ENCODE data around the gene SEPTIN3. TPM values are rescaled to one million over a fixed set of nuclear protein-coding genes. Genes with fewer than 3 reads are reported as not detected.

Gene SEPTIN3
- total RNA-seq, 2 experiments from 2014 or later: 1.2 TPM

- CTCF ChIA-PET: no interaction called here
- no peak for ATAC-seq
- no peaks in the 10 kb centered on the region for H3K9me3 Mint-ChIP-seq (ENCODE audit: low read depth)
- no peak for DNase-seq
- peaks cover 7% of the 10 kb centered on the region for H3K27me3 Mint-ChIP-seq
- no peaks in the 10 kb centered on the region for H3K36me3 Mint-ChIP-seq
- H3K4me1 Mint-ChIP-seq: peaks cover 11% of the 10 kb centered on the region
- no peak overlapping the region for H3K4me3 Mint-ChIP-seq
- no peak overlapping the region for H3K27ac Mint-ChIP-seq
Observed at GRCh38 chr22:41991111-41991510, 21.9 kb downstream of the SEPTIN3 start.

GRCh38 chr22:41992496-41992895 lies 23.3 kb downstream of the SEPTIN3 start:
- no peaks in the 10 kb centered on the region for H3K9me3 Mint-ChIP-seq (ENCODE audit: low read depth)
- peaks cover 12% of the 10 kb centered on the region for H3K4me1 Mint-ChIP-seq
- ATAC-seq (no peak), DNase-seq (no peak)
- no peak overlapping the region for H3K27ac Mint-ChIP-seq
- CTCF ChIA-PET: no interaction called here
- no peak overlapping the region for H3K4me3 Mint-ChIP-seq
- H3K36me3 Mint-ChIP-seq: no peaks in the 10 kb centered on the region
- peaks cover 7% of the 10 kb centered on the region for H3K27me3 Mint-ChIP-seq

- CTCF ChIA-PET: interaction anchor here (1.0 kb wide), 1 partner anchor 96 kb away, joined by 4 read pairs; the partner anchor contains the start of gene NDUFA6
- peaks cover 6% of the 10 kb centered on the region for H3K36me3 Mint-ChIP-seq
- H3K4me1 Mint-ChIP-seq: peaks cover 31% of the 10 kb centered on the region
- H3K27me3 Mint-ChIP-seq: peaks cover 7% of the 10 kb centered on the region
- peaks cover 3% of the 10 kb centered on the region for H3K9me3 Mint-ChIP-seq (ENCODE audit: low read depth)
- H3K4me3 Mint-ChIP-seq: no peak overlapping the region
- ATAC-seq: no peak
- no peak for DNase-seq
- H3K27ac Mint-ChIP-seq: no peak overlapping the region
Observed at GRCh38 chr22:41995211-41995610, 26.0 kb downstream of the SEPTIN3 start.

- ATAC-seq: no peak
- DNase-seq: no peak
- H3K4me1 Mint-ChIP-seq: peaks cover 35% of the 10 kb centered on the region
- no peak overlapping the region for H3K27ac Mint-ChIP-seq
- CTCF ChIA-PET: interaction anchor here (0.7 to 1.1 kb wide), 3 partner anchors 23 to 56 kb away, joined by 3 to 4 read pairs (median 3); no protein-coding TSS in a partner anchor
- H3K4me3 Mint-ChIP-seq: no peak overlapping the region
- H3K27me3 Mint-ChIP-seq: peaks cover 7% of the 10 kb centered on the region
- H3K9me3 Mint-ChIP-seq (ENCODE audit: low read depth): peaks cover 3% of the 10 kb centered on the region
- H3K36me3 Mint-ChIP-seq: peaks cover 11% of the 10 kb centered on the region
Observed at GRCh38 chr22:41996826-41997225, 27.6 kb downstream of the SEPTIN3 start.

GRCh38 chr22:41998361-41999261 lies 29.4 kb downstream of the SEPTIN3 start, which contains the start of gene WBP2NL:
Gene WBP2NL, plus strand, starts transcription at chr22:41998788. Its CDS starts 31 bp downstream, at chr22:41998819.
- peak within 1 kb of the TSS; percentile 79 for H3K4me3 Mint-ChIP-seq
- DNase-seq (peak; percentile 93), ATAC-seq (peak; percentile 94)
- H3K36me3 Mint-ChIP-seq: peaks cover 11% of the 10 kb centered on the region
- H3K9me3 Mint-ChIP-seq (ENCODE audit: low read depth): peaks cover 5% of the 10 kb centered on the region
- peak within 1 kb of the TSS; percentile 91 for H3K27ac Mint-ChIP-seq
- H3K27me3 Mint-ChIP-seq: no peaks in the 10 kb centered on the region
- CTCF ChIA-PET: interaction anchor here (0.8 kb wide), 2 partner anchors 77 to 92 kb away, joined by 3 read pairs; partner anchors contain the start of gene NDUFA6
- H3K4me1 Mint-ChIP-seq: peaks cover 35% of the 10 kb centered on the region

GRCh38 chr22:42000466-42000865 lies 31.2 kb downstream of the SEPTIN3 start:
- Mint-ChIP-seq H3K4me1 (peaks cover 25% of the 10 kb centered on the region), H3K27ac (no peak overlapping the region), H3K9me3 (ENCODE audit: low read depth) (peaks cover 5% of the 10 kb centered on the region), H3K36me3 (peaks cover 11% of the 10 kb centered on the region), H3K27me3 (no peaks in the 10 kb centered on the region), H3K4me3 (no peak overlapping the region)
- no peak for ATAC-seq
- no peak for DNase-seq
- CTCF ChIA-PET: no interaction called here

- CTCF ChIA-PET: no interaction called here
- H3K36me3 Mint-ChIP-seq: peaks cover 11% of the 10 kb centered on the region
- H3K4me1 Mint-ChIP-seq: peaks cover 29% of the 10 kb centered on the region
- H3K27me3 Mint-ChIP-seq: no peaks in the 10 kb centered on the region
- ATAC-seq: no peak
- no peak overlapping the region for H3K4me3 Mint-ChIP-seq
- H3K9me3 Mint-ChIP-seq (ENCODE audit: low read depth): peaks cover 5% of the 10 kb centered on the region
- no peak for DNase-seq
- no peak overlapping the region for H3K27ac Mint-ChIP-seq
Observed at GRCh38 chr22:42001121-42001520, 31.9 kb downstream of the SEPTIN3 start.

- peaks cover 3% of the 10 kb centered on the region for H3K27me3 Mint-ChIP-seq
- ATAC-seq (no peak), DNase-seq (no peak)
- no peak overlapping the region for H3K27ac Mint-ChIP-seq
- no peak overlapping the region for H3K4me3 Mint-ChIP-seq
- CTCF ChIA-PET: interaction anchor here (0.7 kb wide), 1 partner anchor 38 kb away, joined by 3 read pairs; no protein-coding TSS in a partner anchor
- peaks cover 29% of the 10 kb centered on the region for H3K4me1 Mint-ChIP-seq
- peaks cover 11% of the 10 kb centered on the region for H3K36me3 Mint-ChIP-seq
- H3K9me3 Mint-ChIP-seq (ENCODE audit: low read depth): peaks cover 5% of the 10 kb centered on the region
Observed at GRCh38 chr22:42001706-42002105, 32.5 kb downstream of the SEPTIN3 start.

GRCh38 chr22:42007922-42008321 lies 38.7 kb downstream of the SEPTIN3 start:
- Mint-ChIP-seq H3K36me3 (peaks cover 11% of the 10 kb centered on the region), H3K27ac (no peak overlapping the region), H3K4me1 (peaks cover 5% of the 10 kb centered on the region), H3K9me3 (ENCODE audit: low read depth) (peaks cover 5% of the 10 kb centered on the region), H3K4me3 (no peak overlapping the region), H3K27me3 (peaks cover 23% of the 10 kb centered on the region)
- no peak for DNase-seq
- ATAC-seq: no peak
- CTCF ChIA-PET: interaction anchor here (0.6 kb wide), 1 partner anchor 82 kb away, joined by 3 read pairs; no protein-coding TSS in a partner anchor

- Mint-ChIP-seq H3K36me3 (peaks cover 11% of the 10 kb centered on the region), H3K27me3 (peaks cover 28% of the 10 kb centered on the region), H3K4me3 (no peak overlapping the region), H3K27ac (no peak overlapping the region), H3K9me3 (ENCODE audit: low read depth) (peaks cover 5% of the 10 kb centered on the region), H3K4me1 (peaks cover 4% of the 10 kb centered on the region)
- ATAC-seq (no peak), DNase-seq (no peak)
- CTCF ChIA-PET: no interaction called here
Observed at GRCh38 chr22:42010778-42011177, 41.5 kb downstream of the SEPTIN3 start.

GRCh38 chr22:42013385-42013784 lies 44.1 kb downstream of the SEPTIN3 start:
- peaks cover 5% of the 10 kb centered on the region for H3K9me3 Mint-ChIP-seq (ENCODE audit: low read depth)

GRCh38 chr22:42016111-42016510 lies 46.9 kb downstream of the SEPTIN3 start:
- peaks cover 2% of the 10 kb centered on the region for H3K9me3 Mint-ChIP-seq (ENCODE audit: low read depth)
- H3K4me3 Mint-ChIP-seq: no peak overlapping the region
- no peak overlapping the region for H3K27ac Mint-ChIP-seq
- H3K36me3 Mint-ChIP-seq: peaks cover 4% of the 10 kb centered on the region
- CTCF ChIA-PET: interaction anchor here (1.0 to 1.4 kb wide), 2 partner anchors 10 to 74 kb away, joined by 3 read pairs; partner anchors contain the start of gene NDUFA6
- H3K27me3 Mint-ChIP-seq: peaks cover 39% of the 10 kb centered on the region
- ATAC-seq (no peak), DNase-seq (no peak)
- H3K4me1 Mint-ChIP-seq: peaks cover 3% of the 10 kb centered on the region

More at GRCh38 chr22:42013385-42013784, 44.1 kb downstream of the SEPTIN3 start:
- H3K4me1 Mint-ChIP-seq: peaks cover 3% of the 10 kb centered on the region
- DNase-seq: no peak
- peaks cover 32% of the 10 kb centered on the region for H3K27me3 Mint-ChIP-seq
- CTCF ChIA-PET: no interaction called here
- H3K27ac Mint-ChIP-seq: no peak overlapping the region
- no peak overlapping the region for H3K4me3 Mint-ChIP-seq
- H3K36me3 Mint-ChIP-seq: peaks cover 11% of the 10 kb centered on the region
- ATAC-seq: no peak

GRCh38 chr22:42018224-42018623 lies 49.0 kb downstream of the SEPTIN3 start:
- peaks cover 20% of the 10 kb centered on the region for H3K4me1 Mint-ChIP-seq
- H3K27ac Mint-ChIP-seq: no peak overlapping the region
- CTCF ChIA-PET: interaction anchor here (1.7 kb wide), 1 partner anchor 11 kb away, joined by 4 read pairs; no protein-coding TSS in a partner anchor
- H3K4me3 Mint-ChIP-seq: no peak overlapping the region
- DNase-seq: no peak
- H3K9me3 Mint-ChIP-seq (ENCODE audit: low read depth): no peaks in the 10 kb centered on the region
- no peak for ATAC-seq
- peaks cover 34% of the 10 kb centered on the region for H3K27me3 Mint-ChIP-seq
- peaks cover 13% of the 10 kb centered on the region for H3K36me3 Mint-ChIP-seq
